Cardiac fibroblast (primary cell): ENCODE results near the gene SELENOS.

Experiments
- DNase-seq, 2 donors: peaks; one replicate each; pipeline versions ENCODE4 v3.0.0 to v3.0.0-alpha.2; 2010; ENCODE audit warnings: low read depth in 2 of 2
- H3K4me3 ChIP-seq, 2 donors: replicated peaks in 1 of 2; 1 replicate in 1 of 2; 2 replicates in 1 of 2; pipeline ENCODE4 v1.5.1; 2011; ENCODE audit warnings: low read depth in 2 of 2, low read length in 2 of 2, mild to moderate bottlenecking in 2 of 2, moderate library complexity in 1 of 2
- CTCF ChIP-seq: IDR thresholded peaks from one replicate; pipeline ENCODE4 v1.5.1; 2011; ENCODE audit warnings: low read depth, mild to moderate bottlenecking, low read length, inconsistent platforms

The SELENOS gene

GRCh38 chr15:101275018-101275417, 2.3 kb downstream of the SELENOS start:
- no peak for DNase-seq
- H3K4me3 ChIP-seq: no peak overlapping the region
- no peak for TF ChIP-seq CTCF

DNA sequence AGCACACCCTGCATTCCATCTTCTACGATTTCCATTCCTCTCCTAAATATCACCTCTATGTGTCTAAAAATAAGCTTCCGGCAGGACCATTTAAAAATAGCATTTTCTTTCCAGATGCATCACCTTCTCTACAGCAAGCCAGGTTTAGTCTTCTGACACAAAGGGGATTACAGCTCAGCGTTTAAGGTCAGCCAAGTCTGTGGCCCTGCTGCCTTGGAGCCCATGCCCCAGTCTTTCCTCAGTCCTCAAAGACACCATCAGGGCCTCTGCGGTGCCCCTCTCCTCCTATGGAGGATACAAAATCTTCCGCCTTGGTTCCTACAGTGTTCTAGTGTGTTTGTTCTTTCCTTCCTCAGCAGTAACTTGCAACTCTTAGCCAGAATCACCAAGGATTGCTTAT, 3.8 kb downstream of the SELENOS start:
- no peak for DNase-seq
- no peak for TF ChIP-seq CTCF
- H3K4me3 ChIP-seq: no peak overlapping the region

DNA sequence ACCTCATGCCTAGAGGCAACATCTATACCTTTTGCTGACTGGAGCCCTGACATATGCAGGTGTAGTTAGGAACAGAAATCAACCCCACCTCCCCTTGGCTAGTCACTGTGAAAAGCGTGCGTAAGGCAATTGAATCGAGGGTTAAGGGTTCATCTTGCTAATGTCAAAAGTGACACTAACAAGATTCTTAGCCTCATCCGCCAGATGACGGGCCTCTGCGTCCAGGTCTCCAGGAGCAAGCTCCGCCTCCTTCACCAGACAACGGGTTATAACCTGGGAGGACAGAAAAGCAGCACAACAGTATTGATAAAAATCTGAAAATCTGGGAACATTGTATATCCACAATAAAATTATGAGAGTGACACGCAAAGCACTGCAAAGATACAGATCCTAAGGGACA, 4.7 kb downstream of the SELENOS start:
- no peak for DNase-seq
- H3K4me3 ChIP-seq: no peak overlapping the region
- TF ChIP-seq CTCF: no peak

GRCh38 chr15:101269479-101270223, 7.6 kb downstream of the SELENOS start:
- no peak overlapping the region for H3K4me3 ChIP-seq
- TF ChIP-seq CTCF: peak; percentile 57
- peak; percentile 46 to 49 for DNase-seq

DNA sequence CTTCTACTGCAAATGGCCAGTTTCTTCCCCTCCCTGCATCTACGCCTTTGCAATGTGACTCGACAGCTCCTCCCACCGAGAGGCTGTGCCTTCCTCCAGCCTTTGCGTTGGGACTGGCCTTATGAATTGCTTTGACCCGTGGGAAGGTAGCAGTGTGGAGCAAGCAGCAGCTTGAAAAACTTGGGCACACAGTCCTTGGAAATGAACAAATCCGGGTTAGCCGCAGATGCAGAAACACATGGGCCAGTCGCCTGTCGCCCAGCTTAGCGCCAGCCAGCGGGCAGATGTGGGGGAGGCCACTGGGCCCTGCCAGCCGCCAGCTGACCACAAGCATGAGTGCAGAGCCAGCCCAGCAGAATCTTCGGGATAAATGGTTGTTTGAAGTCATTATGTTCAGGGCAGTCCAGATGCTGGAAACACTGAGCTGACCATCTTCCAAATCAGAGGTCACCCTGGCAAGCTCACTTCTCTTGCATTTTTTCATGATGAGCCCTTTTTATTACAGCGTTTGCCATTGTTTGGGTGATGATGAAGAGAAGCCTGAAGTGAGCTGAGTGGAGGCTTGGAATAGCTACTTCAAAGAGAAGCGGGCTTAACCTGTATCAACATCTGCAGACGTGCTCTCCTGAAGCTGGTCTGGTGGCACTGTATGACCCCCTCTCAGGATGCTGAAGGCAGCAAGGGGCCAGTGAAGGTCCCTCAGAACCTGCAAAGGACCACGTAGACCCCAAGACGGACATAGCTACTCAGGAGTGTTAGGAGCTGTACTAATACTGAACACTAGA, 9.8 kb downstream of the SELENOS start:
- peak; percentile 79 to 89 for DNase-seq
- TF ChIP-seq CTCF: no peak
- no peak overlapping the region for H3K4me3 ChIP-seq

GRCh38 chr15:101266787-101267186, 10.5 kb downstream of the SELENOS start:
- no peak for DNase-seq
- no peak overlapping the region for H3K4me3 ChIP-seq
- no peak for TF ChIP-seq CTCF
